Keratinocyte (primary cell): ENCODE measurements around the gene PTPA. TPM values are rescaled to one million over a fixed set of nuclear protein-coding genes. Genes with fewer than 3 reads are reported as not detected.
"Not testable (repeated sequence)": the region's sequence is repeated elsewhere in the genome, so short reads cannot be mapped to it uniquely, and the experiment has no call there.

ENCODE experiments used
- DNase-seq: peaks from one replicate; pipeline ENCODE4 v3.0.0-alpha.2; 2011; ENCODE audit warnings: low read depth, missing footprints, low spot score
- FAIRE-seq: peaks from 2 replicates; lab custom pipeline; 2011; peaks lifted over from hg19 to GRCh38; lab: Jason Lieb, UNC
- H2AFZ ChIP-seq: 2 replicates; pipeline ENCODE4 v1.6.0; 2012; ENCODE audit warnings: low read length, control low read depth, inconsistent platforms; ENCODE audit not compliant: control insufficient read depth
- H3K27ac ChIP-seq: 2 replicates; pipeline ENCODE4 v1.5.1; 2011; ENCODE audit warnings: low read length; ENCODE audit not compliant: control insufficient read depth, insufficient read depth
- H3K27me3 ChIP-seq: 3 replicates; pipeline ENCODE4 v1.6.0; 2011; ENCODE audit warnings: low read length; ENCODE audit not compliant: control insufficient read depth, insufficient read depth; ENCODE audit errors: extremely low read depth
- H3K36me3 ChIP-seq, 2 experiments: 2 replicates in 1 of 2; 3 replicates in 1 of 2; pipeline ENCODE4 v1.5.1; 2011; ENCODE audit warnings: low read length in 2 of 2, mild to moderate bottlenecking in 1 of 2; ENCODE audit not compliant: control insufficient read depth in 2 of 2, insufficient read depth in 2 of 2; ENCODE audit errors: extremely low read depth in 1 of 2
- H3K4me1 ChIP-seq: 3 replicates; pipeline ENCODE4 v1.5.1; 2011; ENCODE audit warnings: low read length; ENCODE audit not compliant: control insufficient read depth, insufficient read depth; ENCODE audit errors: extremely low read depth
- H3K4me2 ChIP-seq: 3 replicates; pipeline ENCODE4 v1.6.0; 2011; ENCODE audit warnings: low read depth, low read length; ENCODE audit not compliant: control insufficient read depth, insufficient read depth; ENCODE audit errors: extremely low read depth
- H3K4me3 ChIP-seq, 3 experiments: fragments of 200-600 bp in 1 of 3; sonication (generic) in 1 of 3; 2 replicates in 2 of 3; 3 replicates in 1 of 3; pipeline ENCODE4 v1.5.1; 2011 to 2016; ENCODE audit warnings: low read length in 3 of 3, mild to moderate bottlenecking in 3 of 3, control low read depth in 2 of 3, inconsistent platforms in 1 of 3, low read depth in 1 of 3, mixed read lengths in 1 of 3, mixed run types in 1 of 3, moderate library complexity in 1 of 3; ENCODE audit not compliant: control insufficient read depth in 2 of 3, insufficient read depth in 2 of 3; ENCODE audit errors: extremely low read depth in 1 of 3
- H3K79me2 ChIP-seq: 2 replicates; pipeline ENCODE4 v1.6.0; 2012; ENCODE audit warnings: low read length; ENCODE audit not compliant: control insufficient read depth, insufficient read depth
- H3K9ac ChIP-seq: 3 replicates; pipeline ENCODE4 v1.6.0; 2011; ENCODE audit warnings: low read length; ENCODE audit not compliant: control insufficient read depth, insufficient read depth; ENCODE audit errors: extremely low read depth
- H3K9me1 ChIP-seq: 3 replicates; pipeline ENCODE4 v1.6.0; 2011; ENCODE audit warnings: low read length; ENCODE audit not compliant: control insufficient read depth, insufficient read depth; ENCODE audit errors: extremely low read depth
- H3K9me3 ChIP-seq: 2 replicates; pipeline ENCODE4 v1.5.1; 2012; ENCODE audit warnings: low read depth, low read length; ENCODE audit not compliant: control insufficient read depth
- H4K20me1 ChIP-seq: 3 replicates; pipeline ENCODE4 v1.6.0; 2011; ENCODE audit warnings: low read length; ENCODE audit not compliant: control insufficient read depth, insufficient read depth; ENCODE audit errors: extremely low read depth
- CTCF ChIP-seq, 3 experiments: IDR thresholded peaks in 1 of 3; conservative IDR thresholded peaks in 1 of 3; optimal IDR thresholded peaks in 1 of 3; 2 replicates in 2 of 3; 3 replicates in 1 of 3; pipeline versions ENCODE3 to v1.5.1; 2011; ENCODE audit warnings: low read length in 3 of 3, mild to moderate bottlenecking in 3 of 3, moderate library complexity in 2 of 3, control low read depth in 1 of 3, inconsistent platforms in 1 of 3; ENCODE audit not compliant: insufficient read depth in 2 of 3; ENCODE audit errors: extremely low read depth in 1 of 3
- EZH2 ChIP-seq: IDR thresholded peaks from one replicate; pipeline ENCODE4 v1.6.1; 2012; ENCODE audit warnings: inconsistent platforms, mild to moderate bottlenecking, low read length, moderate library complexity
- dilution Hi-C: fragments of 300-500 bp; cut with MboI; formaldehyde crosslinking; loops from one replicate; pipeline ENCODE4 v1.7.0; 2020; ENCODE audit warnings: low sequenced_read_pairs; ENCODE audit not compliant: extremely low pct_ligation_motif_present
- polyA plus RNA-seq, 5 experiments: library from polyadenylated mRNA; depleted of rRNA in 3 of 5; stranded (reverse) in 3 of 5; stranded (forward) in 1 of 5; unstranded in 1 of 5; fragments of >200 nt; gene quantifications; 1 replicate in 1 of 5; 2 replicates in 3 of 5; 3 replicates in 1 of 5; pipeline versions ENCODE4 v1.2.1 to v1.2.3, GENCODE V29; 2011 to 2012; ENCODE audit warnings: missing spikeins in 2 of 5, low read depth in 1 of 5, low replicate concordance in 1 of 5

The PTPA gene
- polyA plus RNA-seq, 1 donor (not counting 4 experiments of a cell fraction or from before 2014, with no cell fraction given), result 98.0 TPM

GRCh38 chr9:129121483-129121882, 10.3 kb downstream of the PTPA start:
- Histone ChIP-seq H3K4me2 (no peak overlapping the region), H3K27ac (no peak overlapping the region), H3K9ac (no peak overlapping the region), H3K9me3 (no peaks in the 10 kb centered on the region), H2AFZ (no peak overlapping the region), H3K27me3 (no peaks in the 10 kb centered on the region), H3K79me2 (peaks cover 15% of the 10 kb centered on the region), H3K4me1 (no peaks in the 10 kb centered on the region), H3K36me3 (peaks cover 10 to 17% of the 10 kb centered on the region in 2 experiments), H3K4me3 (no peak overlapping the region), H3K9me1 (no peaks in the 10 kb centered on the region), H4K20me1 (no peaks in the 10 kb centered on the region)
- DNase-seq (no peak), FAIRE-seq (no peak)
- TF ChIP-seq CTCF (optimal IDR thresholded peaks at IDR 0.05 in 1 of 3, IDR thresholded peaks at IDR 0.05 in 1 of 3, conservative IDR thresholded peaks at IDR 0.05 in 1 of 3; ENCODE audit: extremely low read depth in 1 of 3, insufficient read depth in 2 of 3, low read length in 3 of 3) (no peak), EZH2 (no peak)
- dilution Hi-C loops, result no loop called here

GRCh38 chr9:129122133-129122532, 10.9 kb downstream of the PTPA start:
- FAIRE-seq (no peak), DNase-seq (no peak)
- H4K20me1 ChIP-seq, result no peaks in the 10 kb centered on the region
- no peaks in the 10 kb centered on the region for H3K9me1 ChIP-seq
- no peaks in the 10 kb centered on the region for H3K9me3 ChIP-seq
- H3K36me3 ChIP-seq, result peaks cover 16 to 19% of the 10 kb centered on the region in 2 experiments
- H3K27me3 ChIP-seq, result no peaks in the 10 kb centered on the region
- no peak overlapping the region for H3K27ac ChIP-seq
- no peak overlapping the region for H3K9ac ChIP-seq
- peaks cover 8% of the 10 kb centered on the region for H3K79me2 ChIP-seq
- H3K4me3 ChIP-seq, result no peak overlapping the region
- H3K4me2 ChIP-seq, result no peak overlapping the region
- dilution Hi-C loops, result no loop called here
- no peaks in the 10 kb centered on the region for H3K4me1 ChIP-seq
- no peak for TF ChIP-seq EZH2
- no peak for TF ChIP-seq CTCF (optimal IDR thresholded peaks at IDR 0.05 in 1 of 3, IDR thresholded peaks at IDR 0.05 in 1 of 3, conservative IDR thresholded peaks at IDR 0.05 in 1 of 3; ENCODE audit: extremely low read depth in 1 of 3, insufficient read depth in 2 of 3, low read length in 3 of 3)
- H2AFZ ChIP-seq, result no peak overlapping the region

- H3K9me1 ChIP-seq, H3K4me3 ChIP-seq, H3K27me3 ChIP-seq, H3K4me1 ChIP-seq, H3K79me2 ChIP-seq, H3K9me3 ChIP-seq, H4K20me1 ChIP-seq, DNase-seq, H2AFZ ChIP-seq, H3K9ac ChIP-seq, dilution Hi-C loops, H3K4me2 ChIP-seq, H3K27ac ChIP-seq, FAIRE-seq: not testable (repeated sequence)
- peaks cover 20 to 23% of the 10 kb centered on the region in 2 experiments for H3K36me3 ChIP-seq
These were observed 11.8 kb downstream of the PTPA start for GRCh38 chr9:129122976-129123375.
